ENCODE results near the gene FOXO3.

GRCh38 chr6:108555399-108556052 lies 5.2 kb upstream of the FOXO3 start:
- TF ChIP-seq CTCF (IDR thresholded peaks at IDR 0.05) (no peak), POLR2A (IDR thresholded peaks at IDR 0.05) (no peak)

Data from lower leg skin (tissue), 3 donors.